Keratinocyte (primary cell): ENCODE measurements around the gene SALL3. TPM values are rescaled to one million over a fixed set of nuclear protein-coding genes. Genes with fewer than 3 reads are reported as not detected.

Experiments
- DNase-seq: peaks from one replicate; pipeline ENCODE4 v3.0.0-alpha.2; 2011; ENCODE audit warnings: low read depth, missing footprints, low spot score
- FAIRE-seq: peaks from 2 replicates; lab custom pipeline; 2011; peaks lifted over from hg19 to GRCh38; lab: Jason Lieb, UNC
- H2AFZ ChIP-seq: 2 replicates; pipeline ENCODE4 v1.6.0; 2012; ENCODE audit warnings: low read length, control low read depth, inconsistent platforms; ENCODE audit not compliant: control insufficient read depth
- H3K27ac ChIP-seq: 2 replicates; pipeline ENCODE4 v1.5.1; 2011; ENCODE audit warnings: low read length; ENCODE audit not compliant: control insufficient read depth, insufficient read depth
- H3K27me3 ChIP-seq: 3 replicates; pipeline ENCODE4 v1.6.0; 2011; ENCODE audit warnings: low read length; ENCODE audit not compliant: control insufficient read depth, insufficient read depth; ENCODE audit errors: extremely low read depth
- H3K36me3 ChIP-seq, 2 experiments: 2 replicates in 1 of 2; 3 replicates in 1 of 2; pipeline ENCODE4 v1.5.1; 2011; ENCODE audit warnings: low read length in 2 of 2, mild to moderate bottlenecking in 1 of 2; ENCODE audit not compliant: control insufficient read depth in 2 of 2, insufficient read depth in 2 of 2; ENCODE audit errors: extremely low read depth in 1 of 2
- H3K4me1 ChIP-seq: 3 replicates; pipeline ENCODE4 v1.5.1; 2011; ENCODE audit warnings: low read length; ENCODE audit not compliant: control insufficient read depth, insufficient read depth; ENCODE audit errors: extremely low read depth
- H3K4me2 ChIP-seq: 3 replicates; pipeline ENCODE4 v1.6.0; 2011; ENCODE audit warnings: low read depth, low read length; ENCODE audit not compliant: control insufficient read depth, insufficient read depth; ENCODE audit errors: extremely low read depth
- H3K4me3 ChIP-seq, 3 experiments: fragments of 200-600 bp in 1 of 3; sonication (generic) in 1 of 3; 2 replicates in 2 of 3; 3 replicates in 1 of 3; pipeline ENCODE4 v1.5.1; 2011 to 2016; ENCODE audit warnings: low read length in 3 of 3, mild to moderate bottlenecking in 3 of 3, control low read depth in 2 of 3, inconsistent platforms in 1 of 3, low read depth in 1 of 3, mixed read lengths in 1 of 3, mixed run types in 1 of 3, moderate library complexity in 1 of 3; ENCODE audit not compliant: control insufficient read depth in 2 of 3, insufficient read depth in 2 of 3; ENCODE audit errors: extremely low read depth in 1 of 3
- H3K79me2 ChIP-seq: 2 replicates; pipeline ENCODE4 v1.6.0; 2012; ENCODE audit warnings: low read length; ENCODE audit not compliant: control insufficient read depth, insufficient read depth
- H3K9ac ChIP-seq: 3 replicates; pipeline ENCODE4 v1.6.0; 2011; ENCODE audit warnings: low read length; ENCODE audit not compliant: control insufficient read depth, insufficient read depth; ENCODE audit errors: extremely low read depth
- H3K9me1 ChIP-seq: 3 replicates; pipeline ENCODE4 v1.6.0; 2011; ENCODE audit warnings: low read length; ENCODE audit not compliant: control insufficient read depth, insufficient read depth; ENCODE audit errors: extremely low read depth
- H3K9me3 ChIP-seq: 2 replicates; pipeline ENCODE4 v1.5.1; 2012; ENCODE audit warnings: low read depth, low read length; ENCODE audit not compliant: control insufficient read depth
- H4K20me1 ChIP-seq: 3 replicates; pipeline ENCODE4 v1.6.0; 2011; ENCODE audit warnings: low read length; ENCODE audit not compliant: control insufficient read depth, insufficient read depth; ENCODE audit errors: extremely low read depth
- EZH2 ChIP-seq: IDR thresholded peaks from one replicate; pipeline ENCODE4 v1.6.1; 2012; ENCODE audit warnings: inconsistent platforms, mild to moderate bottlenecking, low read length, moderate library complexity
- dilution Hi-C: fragments of 300-500 bp; cut with MboI; formaldehyde crosslinking; loops from one replicate; pipeline ENCODE4 v1.7.0; 2020; ENCODE audit warnings: low sequenced_read_pairs; ENCODE audit not compliant: extremely low pct_ligation_motif_present
- polyA plus RNA-seq, 5 experiments: library from polyadenylated mRNA; depleted of rRNA in 3 of 5; stranded (reverse) in 3 of 5; stranded (forward) in 1 of 5; unstranded in 1 of 5; fragments of >200 nt; gene quantifications; 1 replicate in 1 of 5; 2 replicates in 3 of 5; 3 replicates in 1 of 5; pipeline versions ENCODE4 v1.2.1 to v1.2.3, GENCODE V29; 2011 to 2012; ENCODE audit warnings: missing spikeins in 2 of 5, low read depth in 1 of 5, low replicate concordance in 1 of 5
- TF ChIP-seq, protein P1 (sequence below), 3 experiments: IDR thresholded peaks in 1 of 3; conservative IDR thresholded peaks in 1 of 3; optimal IDR thresholded peaks in 1 of 3; 2 replicates in 2 of 3; 3 replicates in 1 of 3; pipeline versions ENCODE3 to v1.5.1; 2011; ENCODE audit warnings: low read length in 3 of 3, mild to moderate bottlenecking in 3 of 3, moderate library complexity in 2 of 3, control low read depth in 1 of 3, inconsistent platforms in 1 of 3; ENCODE audit not compliant: insufficient read depth in 2 of 3; ENCODE audit errors: extremely low read depth in 1 of 3

The SALL3 gene
- polyA plus RNA-seq, 1 donor (not counting 4 experiments of a cell fraction or from before 2014, with no cell fraction given), result not detected

DNA sequence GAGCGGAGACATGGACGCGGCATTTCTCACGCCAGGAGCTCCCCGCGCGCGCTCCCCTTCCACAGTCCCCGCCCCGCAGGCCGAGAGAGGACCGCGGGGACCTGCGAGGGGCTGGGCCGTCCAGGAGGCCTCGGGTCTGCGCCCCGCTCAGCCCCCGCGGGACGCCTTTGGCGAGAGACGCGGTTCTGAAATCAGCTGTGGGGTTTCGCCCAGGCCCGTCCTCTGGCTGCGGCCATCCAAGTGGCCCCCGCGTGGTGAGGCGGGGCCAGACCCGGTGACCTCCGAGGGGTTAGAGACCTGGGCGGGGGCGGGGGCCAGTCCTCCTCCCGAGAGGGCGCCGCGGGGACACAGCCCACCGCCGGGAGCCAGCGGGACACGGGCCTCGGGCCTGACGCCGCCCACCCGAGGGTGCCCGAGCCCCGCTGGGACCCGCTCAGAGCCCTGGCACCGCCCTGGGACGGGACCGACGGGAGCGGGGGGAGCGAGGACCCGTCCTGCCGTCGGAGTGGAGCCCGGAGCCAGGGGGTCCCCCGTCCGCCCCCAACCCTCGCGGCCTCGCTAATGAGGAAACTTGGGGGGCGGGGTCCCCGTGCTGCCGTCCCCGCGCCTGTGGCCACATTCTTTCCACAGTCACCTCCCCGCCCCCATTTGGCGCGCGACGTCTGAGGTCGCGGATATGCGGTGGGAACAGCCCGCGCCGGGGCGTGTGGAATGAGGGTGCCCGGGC, 6.1 kb upstream of the SALL3 start:
- no peak overlapping the region for H3K4me2 ChIP-seq
- H3K27ac ChIP-seq, result no peak overlapping the region
- DNase-seq, result no peak
- H3K4me1 ChIP-seq, result no peaks in the 10 kb centered on the region
- no peak overlapping the region for H3K9ac ChIP-seq
- H3K9me1 ChIP-seq, result no peaks in the 10 kb centered on the region
- no peaks in the 10 kb centered on the region for H3K36me3 ChIP-seq
- no peaks in the 10 kb centered on the region for H3K79me2 ChIP-seq
- H3K9me3 ChIP-seq, result no peaks in the 10 kb centered on the region
- H3K4me3 ChIP-seq, result no peak overlapping the region
- no peak overlapping the region for H2AFZ ChIP-seq
- TF ChIP-seq, protein P1, sequence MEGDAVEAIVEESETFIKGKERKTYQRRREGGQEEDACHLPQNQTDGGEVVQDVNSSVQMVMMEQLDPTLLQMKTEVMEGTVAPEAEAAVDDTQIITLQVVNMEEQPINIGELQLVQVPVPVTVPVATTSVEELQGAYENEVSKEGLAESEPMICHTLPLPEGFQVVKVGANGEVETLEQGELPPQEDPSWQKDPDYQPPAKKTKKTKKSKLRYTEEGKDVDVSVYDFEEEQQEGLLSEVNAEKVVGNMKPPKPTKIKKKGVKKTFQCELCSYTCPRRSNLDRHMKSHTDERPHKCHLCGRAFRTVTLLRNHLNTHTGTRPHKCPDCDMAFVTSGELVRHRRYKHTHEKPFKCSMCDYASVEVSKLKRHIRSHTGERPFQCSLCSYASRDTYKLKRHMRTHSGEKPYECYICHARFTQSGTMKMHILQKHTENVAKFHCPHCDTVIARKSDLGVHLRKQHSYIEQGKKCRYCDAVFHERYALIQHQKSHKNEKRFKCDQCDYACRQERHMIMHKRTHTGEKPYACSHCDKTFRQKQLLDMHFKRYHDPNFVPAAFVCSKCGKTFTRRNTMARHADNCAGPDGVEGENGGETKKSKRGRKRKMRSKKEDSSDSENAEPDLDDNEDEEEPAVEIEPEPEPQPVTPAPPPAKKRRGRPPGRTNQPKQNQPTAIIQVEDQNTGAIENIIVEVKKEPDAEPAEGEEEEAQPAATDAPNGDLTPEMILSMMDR (optimal IDR thresholded peaks at IDR 0.05 in 1 of 3, IDR thresholded peaks at IDR 0.05 in 1 of 3, conservative IDR thresholded peaks at IDR 0.05 in 1 of 3; ENCODE audit: extremely low read depth in 1 of 3, insufficient read depth in 2 of 3, low read length in 3 of 3), result no peak
- TF ChIP-seq EZH2, result no peak
- dilution Hi-C loops, result no loop called here
- no peak for FAIRE-seq
- H4K20me1 ChIP-seq, result no peaks in the 10 kb centered on the region
- H3K27me3 ChIP-seq, result peaks cover 62% of the 10 kb centered on the region

DNA sequence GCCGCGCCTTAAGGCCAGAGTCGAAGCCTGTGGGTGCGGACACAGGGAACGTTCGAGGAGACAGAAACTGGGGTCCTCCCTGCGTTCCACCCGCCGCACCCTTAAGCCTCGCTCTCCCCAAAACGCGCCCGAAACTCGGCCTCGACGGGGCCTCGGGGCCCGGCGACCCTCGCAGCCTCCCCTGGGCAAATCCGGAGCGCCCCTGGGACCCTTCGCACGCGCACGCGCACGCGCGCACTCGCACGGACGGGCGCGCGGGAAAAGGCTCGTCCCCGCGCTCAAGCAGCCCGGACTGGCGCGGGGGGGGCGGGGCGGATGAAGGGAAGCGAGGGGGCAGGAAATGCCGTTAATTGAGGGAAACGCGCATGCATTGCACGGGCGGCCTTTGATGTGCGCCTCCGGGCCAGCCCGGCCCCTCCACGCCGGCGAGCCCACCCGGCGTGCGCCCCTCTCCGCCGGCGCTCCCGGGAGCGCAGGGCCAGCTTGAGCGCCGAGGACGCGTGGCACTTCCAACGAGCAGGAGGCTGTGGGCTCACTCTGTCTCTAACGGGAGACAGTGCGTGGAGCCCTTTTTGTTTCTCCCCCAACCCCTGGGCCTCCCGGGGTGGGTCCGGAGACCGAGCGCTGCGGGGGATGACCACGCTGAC, 5.4 kb upstream of the SALL3 start:
- Histone ChIP-seq H3K36me3 (no peaks in the 10 kb centered on the region), H3K9me3 (no peaks in the 10 kb centered on the region), H3K4me1 (no peaks in the 10 kb centered on the region), H2AFZ (no peak overlapping the region), H3K79me2 (no peaks in the 10 kb centered on the region), H3K4me2 (no peak overlapping the region), H3K4me3 (no peak overlapping the region), H3K9ac (no peak overlapping the region), H3K9me1 (no peaks in the 10 kb centered on the region), H4K20me1 (no peaks in the 10 kb centered on the region), H3K27ac (no peak overlapping the region), H3K27me3 (peaks cover 68% of the 10 kb centered on the region)
- dilution Hi-C loops, result no loop called here
- TF ChIP-seq, protein P1 (optimal IDR thresholded peaks at IDR 0.05 in 1 of 3, IDR thresholded peaks at IDR 0.05 in 1 of 3, conservative IDR thresholded peaks at IDR 0.05 in 1 of 3; ENCODE audit: extremely low read depth in 1 of 3, insufficient read depth in 2 of 3, low read length in 3 of 3), result no peak
- TF ChIP-seq EZH2, result no peak
- DNase-seq, result no peak
- no peak for FAIRE-seq
